NCI-H1105 treated with DMSO at 0.1 percent for 48 hours (cell line): ENCODE measurements around the gene CYP2B6.
"Not testable (repeated sequence)": the region's sequence is repeated elsewhere in the genome, so short reads cannot be mapped to it uniquely, and the experiment has no call there.

ENCODE experiments used
- DNase-seq: peaks from one replicate; lab custom pipeline; 2025; lab: John Stamatoyannopoulos, UW

CYP2B6 gene

GRCh38 chr19:41031916-41032315 is 40.8 kb downstream of the CYP2B6 start:
- no peak for DNase-seq

GRCh38 chr19:41033324-41033723 is 42.2 kb downstream of the CYP2B6 start:
- not testable (repeated sequence) for DNase-seq

GRCh38 chr19:41039806-41040205 is 48.7 kb downstream of the CYP2B6 start:
- DNase-seq: no peak

- DNase-seq: not testable (repeated sequence)
Observed at GRCh38 chr19:41045095-41045494, 54.0 kb downstream of the CYP2B6 start.

GRCh38 chr19:41050426-41050825 is 59.3 kb downstream of the CYP2B6 start:
- no peak for DNase-seq

- DNase-seq: not testable (repeated sequence)
Observed at GRCh38 chr19:41052162-41052561, 61.1 kb downstream of the CYP2B6 start.

- not testable (repeated sequence) for DNase-seq
Observed at GRCh38 chr19:41053331-41053730, 62.2 kb downstream of the CYP2B6 start.

- no peak for DNase-seq
Observed at GRCh38 chr19:41064974-41065569, 74.0 kb downstream of the CYP2B6 start.
